Stimulated activated CD4-positive, alpha-beta T cell treated with anti-CD3 and anti-CD28 coated beads, Interleukin-4, amount 100 ng/mL, for 4 hours (primary cell): ENCODE data around the gene DNAJB13.
"Not testable (repeated sequence)": the region's sequence is repeated elsewhere in the genome, so short reads cannot be mapped to it uniquely, and the experiment has no call there.

Source experiments
- DNase-seq, 2 experiments: peaks; one replicate each; pipeline ENCODE4 v3.0.0-alpha.2; 2020

DNAJB13 gene

DNA sequence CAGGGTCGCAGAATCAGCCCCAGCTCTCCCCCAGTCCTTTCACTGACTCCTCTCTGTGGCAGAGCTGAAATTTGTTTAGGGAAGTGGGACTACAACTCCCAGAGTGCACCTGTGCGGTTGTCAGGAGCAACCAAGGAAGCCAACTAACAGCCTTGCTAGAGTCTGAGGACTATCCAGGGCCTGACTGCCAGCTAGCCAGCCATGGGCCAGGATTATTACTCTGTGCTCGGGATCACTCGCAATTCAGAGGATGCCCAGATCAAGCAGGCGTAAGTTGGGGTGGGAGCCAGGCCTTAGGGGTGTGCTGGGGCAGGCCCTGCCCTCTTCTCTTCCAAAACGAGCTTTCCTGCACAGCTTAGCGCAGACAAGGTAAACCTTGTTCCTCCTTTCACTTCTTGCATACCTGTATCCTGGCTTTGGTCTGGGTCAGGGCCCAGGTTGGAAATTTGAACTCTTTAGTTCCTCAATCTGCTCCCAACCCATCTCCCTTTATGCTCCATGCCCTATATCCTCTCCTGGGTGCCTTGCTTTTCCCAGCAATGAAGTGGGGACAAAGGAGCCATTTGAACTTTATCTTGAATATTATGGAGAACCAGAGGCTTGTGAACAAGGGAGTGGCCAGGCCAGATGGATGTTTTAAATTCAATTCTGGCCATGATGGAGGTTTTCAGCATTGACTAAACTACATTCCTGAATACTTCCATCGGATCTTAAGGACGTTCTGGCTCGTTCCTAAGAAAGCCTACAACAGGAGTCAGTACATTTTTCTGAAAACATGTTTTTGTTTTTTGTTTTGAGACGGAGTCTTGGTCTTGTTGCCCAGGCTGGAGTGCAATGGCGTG, at the start of gene DNAJB13:
Gene DNAJB13 (plus strand): TSS at position 158 of the 842 bp plus-strand sequence. CDS start 44 bp downstream, at position 202.
- DNase-seq, result no peak

GRCh38 chr11:73902303-73902702, 48.5 kb upstream of the DNAJB13 start:
- DNase-seq, result no peak

GRCh38 chr11:73907191-73907590, 43.6 kb upstream of the DNAJB13 start:
- peak in 1 of 2 experiments; percentile 1 for DNase-seq

GRCh38 chr11:73912026-73912425, 38.8 kb upstream of the DNAJB13 start:
- DNase-seq, result no peak

- no peak for DNase-seq
These were observed 37.4 kb upstream of the DNAJB13 start for GRCh38 chr11:73913472-73913871.

DNA sequence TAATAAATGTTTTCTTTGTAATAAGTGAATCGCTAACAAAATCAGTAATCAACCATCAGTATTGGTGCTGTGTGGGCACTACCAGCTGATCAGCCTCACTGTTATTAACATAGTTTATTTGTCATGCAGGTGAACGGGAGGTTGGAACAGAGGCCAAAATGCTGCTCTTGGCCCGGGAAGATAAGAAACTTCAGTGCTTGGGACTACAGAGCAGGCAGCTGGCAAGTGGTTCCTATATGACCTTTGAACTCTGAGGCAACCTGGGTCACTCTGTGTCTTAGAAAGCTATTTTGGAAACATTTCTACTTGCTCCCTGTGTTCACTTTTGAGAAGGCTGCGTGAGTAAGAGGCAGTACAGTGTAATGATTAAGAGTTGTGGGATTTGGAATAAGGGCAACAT, 36.5 kb upstream of the DNAJB13 start:
- DNase-seq, result no peak

- DNase-seq, result no peak
These were observed 34.4 kb upstream of the DNAJB13 start for GRCh38 chr11:73916435-73916834.

- DNase-seq, result no peak
These were observed 29.6 kb upstream of the DNAJB13 start for GRCh38 chr11:73921180-73921579.

GRCh38 chr11:73929388-73929787, 21.4 kb upstream of the DNAJB13 start:
- no peak for DNase-seq

- DNase-seq, result no peak
These were observed 19.7 kb upstream of the DNAJB13 start for GRCh38 chr11:73931039-73931645.

DNA sequence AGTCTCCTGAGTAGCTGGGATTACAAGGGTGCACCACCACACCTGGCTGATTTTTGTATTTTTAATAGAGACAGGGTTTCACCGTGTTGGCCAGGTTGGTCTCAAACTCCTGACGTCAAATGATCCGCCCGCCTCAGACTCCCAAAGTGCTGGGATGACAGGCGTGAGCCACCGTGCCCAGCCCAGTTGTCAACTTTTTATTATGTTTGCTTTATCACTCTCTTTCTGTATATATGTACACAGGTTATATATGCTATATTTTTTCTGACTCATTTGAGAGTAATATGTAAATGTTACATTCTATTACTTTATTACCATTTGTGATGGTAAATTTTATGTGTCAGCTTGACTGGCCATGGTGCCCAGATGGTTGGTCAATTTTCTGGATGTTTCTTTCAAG, 18.9 kb upstream of the DNAJB13 start:
- DNase-seq, result no peak

DNA sequence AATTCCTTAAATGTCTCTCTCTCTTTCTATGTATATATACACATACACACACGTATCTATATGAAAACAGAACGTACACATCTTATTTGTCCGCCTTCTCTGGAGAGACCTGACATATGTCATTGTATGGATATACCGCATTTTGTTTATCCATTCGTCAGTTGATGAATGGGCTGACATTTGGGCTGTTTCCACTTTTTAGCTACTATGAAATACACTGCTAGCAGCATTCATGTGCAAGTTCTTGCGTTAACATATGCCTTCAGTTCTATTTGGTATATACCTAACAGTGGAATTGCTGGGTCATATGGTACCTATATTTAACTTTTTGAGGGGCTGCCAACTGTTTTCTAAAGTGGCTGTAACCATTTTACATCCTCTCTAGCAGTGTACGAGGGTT, 18.0 kb upstream of the DNAJB13 start:
- no peak for DNase-seq

DNA sequence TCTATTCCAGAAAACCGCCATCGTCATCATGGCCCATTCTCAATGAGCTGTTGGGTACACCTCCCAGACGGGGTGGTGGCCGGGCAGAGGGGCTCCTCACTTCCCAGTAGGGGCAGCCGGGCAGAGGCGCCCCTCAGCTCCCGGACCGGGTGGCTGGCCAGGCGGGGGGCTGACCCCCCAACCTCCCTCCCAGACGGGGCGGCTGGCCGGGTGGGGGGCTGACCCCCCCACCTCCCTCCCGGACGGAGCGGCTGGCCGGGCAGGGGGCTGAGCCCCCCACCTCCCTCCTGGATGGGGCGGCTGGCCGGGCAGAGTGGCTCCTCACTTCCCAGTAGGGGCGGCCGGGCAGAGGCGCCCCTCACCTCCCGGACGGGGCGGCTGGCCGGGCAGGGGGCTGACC, 14.8 kb upstream of the DNAJB13 start:
- not testable (repeated sequence) for DNase-seq

DNA sequence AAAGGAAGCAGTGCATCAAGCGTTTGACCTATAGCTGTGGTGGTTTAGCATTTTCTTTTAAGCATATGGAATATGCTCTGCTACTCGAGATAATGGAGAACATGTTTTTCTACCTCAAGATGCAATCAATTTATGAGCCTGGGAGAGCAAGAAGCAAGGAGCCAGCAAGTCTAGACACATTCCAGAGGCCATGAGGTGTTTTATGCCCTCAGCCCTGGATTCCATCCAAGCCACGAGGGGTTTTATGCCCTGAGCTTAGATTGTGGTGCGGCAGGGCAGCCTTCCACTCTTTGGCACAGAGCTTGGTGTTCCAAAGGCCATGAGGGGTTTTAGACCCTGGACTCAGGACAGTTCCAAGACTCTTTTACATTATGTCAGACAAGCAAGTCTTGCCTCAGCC, 11.7 kb upstream of the DNAJB13 start:
- DNase-seq, result no peak

DNA sequence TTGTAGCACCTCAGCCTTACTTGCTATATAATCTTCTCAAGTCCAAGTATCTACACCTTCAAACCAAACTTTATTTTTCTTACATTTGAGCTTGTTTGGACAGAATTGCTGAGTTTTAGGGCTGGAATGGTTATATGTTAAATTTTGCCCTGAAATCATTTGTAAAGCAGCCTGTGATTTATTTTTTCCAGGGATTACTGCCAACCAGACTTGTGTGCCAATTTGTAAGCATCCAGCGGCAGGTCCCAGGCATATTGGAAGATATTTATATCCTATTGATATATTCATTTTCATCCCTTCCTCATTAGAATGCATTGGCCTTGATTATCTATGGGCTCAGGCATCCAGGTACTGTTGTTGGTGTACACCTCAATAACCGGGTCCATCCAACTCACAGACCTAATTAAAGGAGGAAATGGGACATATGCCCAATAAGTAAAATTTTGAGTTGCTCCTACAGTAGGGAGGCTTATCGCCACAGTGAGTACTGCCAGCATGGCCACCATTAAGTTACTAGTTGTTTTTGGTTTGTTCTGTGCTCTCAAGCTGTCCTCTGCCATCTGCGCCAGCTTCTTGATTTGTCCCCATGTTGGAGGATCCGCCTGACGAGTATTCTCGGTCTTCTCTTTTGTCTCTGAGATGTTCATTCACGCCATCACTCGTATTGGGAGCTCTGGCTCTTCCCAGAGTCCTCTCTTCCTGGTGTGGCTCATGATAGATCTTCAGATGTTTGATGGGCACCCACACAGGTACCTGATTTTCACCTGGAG, 9.8 kb upstream of the DNAJB13 start:
- no peak for DNase-seq

DNA sequence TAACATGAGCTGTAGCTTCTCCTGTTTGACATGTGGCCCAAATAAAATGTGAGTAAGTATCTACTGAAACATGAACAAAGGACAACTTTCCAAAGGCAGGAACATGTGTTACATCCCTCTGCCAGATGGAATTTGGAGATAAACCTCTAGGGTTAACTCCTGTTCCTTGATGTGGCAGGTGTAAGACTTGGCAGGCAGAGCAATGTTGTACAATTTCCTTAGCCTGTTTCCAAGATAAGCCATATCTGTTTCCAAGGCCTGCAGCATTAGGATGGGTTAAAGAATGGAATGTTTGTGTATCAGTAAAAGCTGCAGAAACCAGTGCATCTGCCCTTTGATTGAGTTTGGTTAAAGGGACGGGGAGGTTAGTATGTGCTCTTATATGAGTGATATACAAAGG, 8.8 kb upstream of the DNAJB13 start:
- no peak for DNase-seq

DNA sequence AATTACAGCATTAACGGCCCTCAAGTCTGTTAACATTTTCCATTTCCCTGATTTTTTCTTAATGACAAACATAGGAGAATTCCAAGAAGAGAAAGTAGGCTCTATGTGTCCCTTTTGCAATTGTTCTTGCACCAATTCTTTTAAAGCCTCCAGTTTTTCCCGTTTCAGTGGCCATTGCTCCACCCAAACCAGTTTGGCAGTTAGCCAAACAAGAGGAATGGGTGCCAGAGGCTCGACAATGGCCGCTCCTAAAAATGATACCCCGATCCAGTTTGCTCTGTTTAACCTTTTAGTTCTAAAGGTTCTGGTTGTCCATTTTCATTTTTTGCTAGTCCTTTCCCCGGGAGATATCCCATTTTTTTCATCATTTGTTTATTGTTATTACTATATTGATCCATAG, 6.7 kb upstream of the DNAJB13 start:
- DNase-seq, result no peak

DNA sequence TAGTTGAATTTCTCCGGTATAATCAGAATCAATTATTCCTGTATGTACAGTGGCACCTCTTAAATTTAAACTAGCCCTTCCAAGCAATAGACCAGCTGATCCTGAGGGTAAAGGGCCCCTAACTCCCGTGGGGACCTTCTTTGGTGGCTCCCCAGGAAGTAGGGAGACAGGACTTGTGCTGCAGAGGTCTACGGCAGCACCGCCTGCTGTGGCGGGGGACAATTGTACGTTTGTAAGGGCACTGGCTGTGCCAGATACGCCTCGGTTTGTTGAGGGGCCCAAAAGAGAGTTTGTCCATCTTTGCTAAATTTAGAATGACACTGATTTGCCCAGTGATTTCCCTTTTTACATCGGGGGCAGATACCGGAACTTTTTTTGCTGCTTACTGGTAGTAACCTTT, 5.9 kb upstream of the DNAJB13 start:
- no peak for DNase-seq

DNA sequence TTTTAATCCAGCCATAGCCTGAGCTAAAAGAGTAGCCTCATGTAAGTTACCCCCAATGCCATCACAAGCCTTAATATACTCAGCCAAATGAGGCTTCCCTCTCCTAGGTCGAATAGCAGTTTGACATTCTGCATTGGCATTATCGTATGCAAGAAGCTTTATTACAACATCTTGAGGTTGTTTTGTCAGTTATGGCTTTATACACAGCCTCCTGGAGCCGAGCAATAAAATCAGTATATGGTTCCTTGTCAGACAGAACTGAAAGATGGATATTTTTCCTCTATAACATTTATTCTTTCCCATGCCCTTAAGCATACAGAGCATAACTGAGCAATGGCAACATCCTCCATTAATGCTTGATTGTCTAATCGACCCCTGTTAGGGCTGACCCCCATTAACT, 5.4 kb upstream of the DNAJB13 start:
- no peak for DNase-seq

DNA sequence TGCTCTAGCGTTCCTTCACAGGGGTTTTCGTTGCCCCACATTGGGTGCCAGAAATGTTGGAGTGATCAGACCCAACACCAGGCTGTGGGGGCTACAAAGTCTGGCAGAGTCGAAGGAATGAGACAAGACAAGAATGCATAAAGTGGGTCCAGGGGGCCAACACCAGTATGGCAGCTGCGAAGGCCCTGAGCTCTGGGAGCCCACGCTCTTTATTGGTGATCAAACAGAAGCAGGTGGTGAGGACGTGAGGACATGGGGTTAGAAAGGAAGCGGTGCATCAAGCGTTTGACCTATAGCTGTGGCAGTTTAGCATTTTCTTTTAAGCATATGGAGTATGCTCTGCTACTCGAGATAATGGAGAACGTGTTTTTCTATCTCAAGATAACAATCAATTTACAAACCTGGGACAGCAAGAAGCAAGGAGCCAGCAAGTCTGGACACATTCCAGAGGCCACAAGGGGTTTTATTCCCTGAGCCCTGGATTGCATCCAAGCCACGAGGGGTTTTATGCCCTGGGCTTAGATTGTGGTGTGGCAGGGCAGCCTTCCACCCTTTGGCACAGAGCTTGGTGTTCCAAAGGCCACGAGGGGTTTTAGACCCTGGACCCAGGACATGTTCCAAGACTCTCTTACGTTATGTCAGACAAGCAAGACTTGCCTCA, 3.9 kb upstream of the DNAJB13 start:
- DNase-seq, result no peak

DNA sequence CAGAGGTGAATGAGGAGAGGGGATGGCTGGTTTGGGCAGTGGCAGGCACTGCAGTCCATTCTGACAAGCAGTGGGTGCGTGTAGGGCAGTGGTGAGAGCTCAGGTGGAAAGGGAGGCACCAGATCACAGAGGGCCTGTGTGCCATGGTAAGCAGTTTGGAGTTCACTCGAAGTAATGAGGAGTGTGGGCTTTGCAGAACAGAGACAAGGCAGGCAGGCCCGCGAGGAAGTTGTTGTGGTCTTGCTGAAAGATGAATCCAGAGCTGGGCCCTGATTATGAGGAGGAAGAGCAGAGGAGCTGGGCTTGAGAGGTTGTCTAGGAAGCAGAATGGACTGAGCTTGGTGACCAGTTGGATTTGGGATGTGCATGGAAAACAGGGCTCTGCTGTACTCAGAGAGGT, 1.6 kb upstream of the DNAJB13 start:
- DNase-seq, result no peak

DNA sequence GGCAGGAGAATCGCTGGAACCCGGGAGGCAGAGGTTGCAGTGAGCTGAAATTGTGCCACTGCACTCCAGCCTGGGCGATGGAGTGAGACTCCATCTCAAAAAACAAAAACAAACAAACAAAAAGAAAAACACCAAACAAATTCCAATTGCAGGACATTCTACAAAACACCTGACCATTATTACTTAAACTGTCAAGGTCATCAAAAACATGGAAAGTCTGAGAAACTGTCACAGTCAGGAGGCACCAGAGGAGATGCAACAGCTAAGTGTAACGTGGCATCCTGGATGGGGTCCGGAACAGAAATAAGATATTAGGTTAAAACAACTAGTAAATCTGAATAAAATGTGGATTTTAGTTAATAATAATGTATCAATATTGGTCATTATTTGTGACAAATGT, 914 bp upstream of the DNAJB13 start:
- no peak for DNase-seq

- no peak for DNase-seq
These were observed 971 bp downstream of the DNAJB13 start for GRCh38 chr11:73951797-73952196.
